BE2C (cell line): Measurements from ENCODE around the gene CYP4A11.
"Not testable (repeated sequence)": the region's sequence is repeated elsewhere in the genome, so short reads cannot be mapped to it uniquely, and the experiment has no call there.

Experiments
- DNase-seq: peaks from one replicate; pipeline ENCODE4 v3.0.0-alpha.2; 2020
- H3K27me3 ChIP-seq: fragments of 250-450 bp; sonication (Bioruptor Pico); 2 replicates; pipeline ENCODE4 v1.5.1; 2020; ENCODE audit warnings: mild to moderate bottlenecking
- H3K36me3 ChIP-seq: fragments of 250-450 bp; sonication (Bioruptor Pico); 2 replicates; pipeline ENCODE4 v1.5.1; 2020; ENCODE audit warnings: mild to moderate bottlenecking
- H3K4me1 ChIP-seq: fragments of 250-450 bp; sonication (Bioruptor Pico); 2 replicates; pipeline ENCODE4 v1.5.1; 2020
- H3K4me3 ChIP-seq: 2 replicates; pipeline ENCODE4 v1.5.1; 2011; ENCODE audit warnings: low read depth, low read length
- H3K9me3 ChIP-seq: fragments of 250-450 bp; sonication (Bioruptor Pico); 2 replicates; pipeline ENCODE4 v1.5.1; 2020
- TF ChIP-seq, protein P1 (sequence below): IDR thresholded peaks from 2 replicates; pipeline ENCODE4 v1.5.1; 2012; ENCODE audit warnings: mild to moderate bottlenecking, low read depth, low read length

The CYP4A11 gene

DNA sequence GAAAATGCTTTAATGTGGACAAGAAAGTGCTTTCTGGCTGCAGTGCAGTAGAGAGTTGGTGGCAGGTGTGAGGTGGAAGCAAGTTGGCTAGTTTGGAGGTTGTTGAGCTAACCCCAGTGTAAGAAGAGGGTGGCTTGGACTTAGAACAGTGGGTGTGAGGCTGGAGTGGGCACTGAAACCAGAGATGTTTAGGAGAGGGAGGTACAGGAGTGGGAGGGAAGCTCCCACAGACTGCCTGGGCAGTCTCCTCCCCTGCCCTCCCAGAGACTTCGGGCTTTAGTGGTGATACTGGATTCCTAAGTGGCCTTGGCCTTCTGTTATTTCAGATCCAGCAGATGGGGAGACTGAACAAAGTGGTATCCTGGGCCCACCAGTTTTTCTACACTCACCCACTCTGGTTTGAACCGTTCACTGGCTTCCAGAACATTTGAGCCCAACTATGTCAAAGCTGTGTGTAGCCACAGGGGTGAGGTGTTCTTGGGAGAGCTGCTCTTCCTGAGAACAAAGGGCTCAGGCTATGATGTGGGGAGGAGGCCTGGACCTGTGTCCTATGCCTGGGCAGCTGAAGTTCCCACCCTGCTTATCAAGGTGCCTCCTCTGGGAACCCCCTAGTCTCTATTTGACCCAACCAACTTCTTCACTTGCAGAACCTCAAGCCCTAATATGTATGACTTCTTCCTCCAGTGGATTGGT lies 19.9 kb upstream of the CYP4A11 start:
- no peaks in the 10 kb centered on the region for H3K4me1 ChIP-seq
- H3K36me3 ChIP-seq: no peaks in the 10 kb centered on the region
- no peak for DNase-seq
- no peaks in the 10 kb centered on the region for H3K9me3 ChIP-seq
- H3K27me3 ChIP-seq: no peaks in the 10 kb centered on the region
- TF ChIP-seq, protein P1, sequence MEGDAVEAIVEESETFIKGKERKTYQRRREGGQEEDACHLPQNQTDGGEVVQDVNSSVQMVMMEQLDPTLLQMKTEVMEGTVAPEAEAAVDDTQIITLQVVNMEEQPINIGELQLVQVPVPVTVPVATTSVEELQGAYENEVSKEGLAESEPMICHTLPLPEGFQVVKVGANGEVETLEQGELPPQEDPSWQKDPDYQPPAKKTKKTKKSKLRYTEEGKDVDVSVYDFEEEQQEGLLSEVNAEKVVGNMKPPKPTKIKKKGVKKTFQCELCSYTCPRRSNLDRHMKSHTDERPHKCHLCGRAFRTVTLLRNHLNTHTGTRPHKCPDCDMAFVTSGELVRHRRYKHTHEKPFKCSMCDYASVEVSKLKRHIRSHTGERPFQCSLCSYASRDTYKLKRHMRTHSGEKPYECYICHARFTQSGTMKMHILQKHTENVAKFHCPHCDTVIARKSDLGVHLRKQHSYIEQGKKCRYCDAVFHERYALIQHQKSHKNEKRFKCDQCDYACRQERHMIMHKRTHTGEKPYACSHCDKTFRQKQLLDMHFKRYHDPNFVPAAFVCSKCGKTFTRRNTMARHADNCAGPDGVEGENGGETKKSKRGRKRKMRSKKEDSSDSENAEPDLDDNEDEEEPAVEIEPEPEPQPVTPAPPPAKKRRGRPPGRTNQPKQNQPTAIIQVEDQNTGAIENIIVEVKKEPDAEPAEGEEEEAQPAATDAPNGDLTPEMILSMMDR: no peak
- H3K4me3 ChIP-seq: no peak overlapping the region

DNA sequence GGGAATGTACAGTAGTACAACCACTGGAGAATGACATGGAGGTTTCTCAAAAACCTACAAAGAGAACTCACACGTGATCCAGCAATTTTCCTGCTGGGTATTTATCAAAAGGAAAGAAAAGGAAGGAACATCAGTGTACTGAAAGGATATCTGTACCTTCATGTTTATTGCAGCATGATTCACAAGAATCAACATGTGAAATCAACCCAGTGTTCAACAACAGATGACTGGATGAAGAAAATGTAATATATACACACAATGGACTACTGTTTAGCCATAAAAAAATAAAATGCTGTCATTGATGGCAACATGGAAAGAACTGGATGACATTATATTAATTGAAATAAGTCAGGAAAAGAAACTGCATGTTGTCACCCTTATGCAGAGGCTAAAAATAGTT lies 19.0 kb upstream of the CYP4A11 start:
- H3K27me3 ChIP-seq: no peaks in the 10 kb centered on the region
- no peaks in the 10 kb centered on the region for H3K36me3 ChIP-seq
- H3K4me1 ChIP-seq: no peaks in the 10 kb centered on the region
- H3K4me3 ChIP-seq: no peak overlapping the region
- TF ChIP-seq, protein P1: no peak
- DNase-seq: no peak
- H3K9me3 ChIP-seq: no peaks in the 10 kb centered on the region

DNA sequence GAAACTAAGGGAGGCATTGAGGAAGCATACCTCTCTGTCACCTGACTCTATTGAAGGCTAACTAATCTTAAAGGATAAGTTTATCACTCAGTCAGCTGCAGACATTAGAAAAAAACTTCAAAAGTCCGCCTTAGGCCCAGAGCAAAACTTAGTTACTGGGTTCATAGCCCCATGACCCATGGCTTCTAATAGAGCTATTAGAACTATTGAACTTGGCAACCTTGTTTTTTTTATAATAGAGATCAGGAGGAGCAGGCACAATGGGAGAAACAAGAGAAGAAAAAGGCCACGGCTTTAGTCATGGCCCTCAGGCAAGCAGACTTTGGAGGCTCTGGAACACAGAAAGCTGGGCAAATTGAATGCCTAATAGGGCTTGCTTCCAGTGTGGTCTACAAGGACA lies 13.8 kb upstream of the CYP4A11 start:
- H3K27me3 ChIP-seq, H3K36me3 ChIP-seq, H3K4me3 ChIP-seq, H3K4me1 ChIP-seq, DNase-seq, H3K9me3 ChIP-seq: not testable (repeated sequence)

DNA sequence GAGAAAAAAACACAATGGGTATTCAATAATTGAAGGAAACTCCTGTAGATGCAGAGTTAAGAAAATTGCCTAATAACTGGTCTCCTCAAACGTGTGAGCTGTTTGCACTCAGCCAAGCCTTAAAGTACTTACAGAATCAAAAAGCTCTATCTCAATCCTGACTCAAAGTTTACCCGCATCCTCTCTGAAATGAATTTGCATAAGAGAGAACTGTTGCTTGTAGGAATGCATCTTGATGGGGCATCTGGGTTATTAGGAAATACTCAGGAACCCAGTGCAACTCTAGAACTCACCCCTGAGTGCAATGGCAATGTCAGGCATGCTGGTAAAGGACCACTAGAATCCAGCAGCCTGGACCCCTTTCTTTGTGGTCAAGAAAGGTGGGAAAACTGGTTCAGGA lies 12.6 kb upstream of the CYP4A11 start:
- not testable (repeated sequence) for H3K9me3 ChIP-seq, H3K27me3 ChIP-seq, H3K4me3 ChIP-seq, H3K36me3 ChIP-seq, DNase-seq, H3K4me1 ChIP-seq

DNA sequence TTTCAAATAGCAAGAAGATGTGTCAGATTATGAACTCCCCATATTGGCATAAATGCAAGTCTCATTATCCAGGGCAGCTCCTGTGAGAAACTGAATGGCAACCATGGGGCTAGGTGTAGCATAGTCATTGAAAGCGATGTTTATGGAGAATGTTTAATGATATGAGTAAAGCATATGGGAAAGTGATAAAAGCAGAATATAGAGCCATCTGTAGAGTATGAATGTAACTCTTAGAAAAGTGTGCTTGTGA lies 8.1 kb upstream of the CYP4A11 start:
- not testable (repeated sequence) for H3K36me3 ChIP-seq, DNase-seq, H3K9me3 ChIP-seq, H3K4me1 ChIP-seq, H3K27me3 ChIP-seq, H3K4me3 ChIP-seq

DNA sequence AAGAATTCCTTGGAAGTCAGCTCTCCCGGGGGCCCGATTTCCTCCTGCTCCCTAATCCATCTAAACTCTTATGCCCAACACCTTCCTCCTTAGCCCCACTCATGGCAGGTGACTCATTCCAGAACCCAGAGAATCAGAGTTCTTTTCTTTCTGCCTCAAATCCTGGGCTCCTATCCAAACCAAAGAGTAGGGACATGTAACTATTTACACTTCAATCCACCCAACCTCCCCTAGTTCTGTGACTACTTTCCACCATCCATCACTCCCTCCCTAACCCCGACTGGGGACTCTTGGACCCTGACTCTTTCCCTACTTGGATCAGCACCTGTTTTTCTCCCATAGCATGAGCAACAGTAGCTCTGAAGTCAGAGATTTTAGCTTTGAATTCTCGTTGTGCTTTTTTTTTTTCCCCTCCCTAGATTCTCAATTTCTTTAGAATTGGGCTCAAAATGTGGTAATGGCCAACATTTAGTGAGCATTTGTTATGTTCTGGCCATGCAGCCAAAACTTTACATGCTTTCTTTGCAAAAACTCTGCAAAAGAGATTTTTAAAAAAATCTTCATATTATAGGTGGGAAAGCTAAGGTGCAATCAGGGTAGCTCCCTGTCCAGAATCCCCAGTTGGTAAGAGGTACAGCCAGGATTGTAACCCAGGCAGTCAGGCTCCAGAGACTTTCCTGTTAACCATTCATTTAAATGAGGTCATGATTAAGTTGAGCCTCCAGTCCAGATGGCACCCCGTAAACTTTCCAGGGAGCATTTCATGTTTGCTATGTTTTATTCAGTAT lies 7.5 kb upstream of the CYP4A11 start:
- H3K4me3 ChIP-seq: no peak overlapping the region
- no peaks in the 10 kb centered on the region for H3K9me3 ChIP-seq
- no peaks in the 10 kb centered on the region for H3K36me3 ChIP-seq
- no peak for DNase-seq
- TF ChIP-seq, protein P1: no peak
- no peaks in the 10 kb centered on the region for H3K27me3 ChIP-seq
- no peaks in the 10 kb centered on the region for H3K4me1 ChIP-seq

DNA sequence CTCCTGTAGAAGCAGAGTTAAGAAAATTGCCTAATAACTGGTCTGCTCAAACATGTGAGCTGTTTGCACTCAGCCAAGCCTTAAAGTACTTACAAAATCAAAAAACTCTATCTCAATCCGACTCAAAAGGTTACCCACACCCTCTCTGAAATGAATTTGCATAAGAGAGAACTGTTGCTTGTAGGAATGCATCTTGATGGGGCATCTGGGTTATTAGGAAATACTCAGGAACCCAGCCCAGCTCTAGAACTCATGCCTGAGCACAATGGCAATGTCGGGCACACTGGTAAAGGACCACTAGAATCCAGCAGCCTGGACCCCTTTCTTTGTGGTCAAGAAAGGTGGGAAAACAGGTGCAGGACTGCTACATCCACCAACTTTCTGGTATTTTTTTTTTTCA lies 6.4 kb upstream of the CYP4A11 start:
- not testable (repeated sequence) for H3K9me3 ChIP-seq, DNase-seq, H3K4me3 ChIP-seq, H3K27me3 ChIP-seq, H3K36me3 ChIP-seq, H3K4me1 ChIP-seq

DNA sequence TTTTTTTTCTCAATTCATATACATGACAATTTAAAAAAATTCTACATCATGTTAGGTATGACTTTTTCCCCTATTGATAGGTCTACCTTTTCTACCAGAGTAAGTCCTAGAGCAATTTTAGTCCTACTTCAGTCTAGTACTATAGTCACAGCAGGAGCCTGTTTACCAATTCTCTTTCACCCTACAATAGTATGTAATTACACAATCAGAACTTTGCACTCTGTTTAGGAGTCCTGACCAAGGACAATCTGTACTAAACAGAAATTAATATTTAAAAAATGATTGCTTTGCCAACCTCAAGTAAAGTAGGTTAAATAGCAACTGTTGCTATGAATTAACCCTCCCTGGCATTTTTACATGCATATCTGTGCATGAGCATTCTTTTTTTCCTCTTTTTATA lies 810 bp upstream of the CYP4A11 start:
- Histone ChIP-seq H3K4me1 (no peaks in the 10 kb centered on the region), H3K27me3 (no peaks in the 10 kb centered on the region), H3K4me3 (no peak overlapping the region), H3K36me3 (no peaks in the 10 kb centered on the region), H3K9me3 (no peaks in the 10 kb centered on the region)
- TF ChIP-seq, protein P1: no peak
- DNase-seq: no peak
